ENCODE results near the gene PARS2.

The PARS2 gene

GRCh38 chr1:54767526-54767925 lies 3.2 kb upstream of the PARS2 start:
- H3K36me3 ChIP-seq (replicated peaks; ENCODE audit: insufficient read depth, low read length): no peaks in the 10 kb centered on the region
- no peak overlapping the region for H2AFZ ChIP-seq (ENCODE audit: low read length)
- no peak for TF ChIP-seq EZH2phosphoT487 (IDR thresholded peaks at IDR 0.05; ENCODE audit: low read length)
- no peak for TF ChIP-seq EZH2 (optimal IDR thresholded peaks at IDR 0.05; ENCODE audit: low read depth, low read length)
- TF ChIP-seq CTCF (IDR thresholded peaks at IDR 0.05; ENCODE audit: low read length): no peak
- H3K9ac ChIP-seq (ENCODE audit: low read length): no peak overlapping the region
- peaks cover 11% of the 10 kb centered on the region for H3K79me2 ChIP-seq (ENCODE audit: low read length)
- H3K4me3 ChIP-seq (ENCODE audit: low read length): no peak overlapping the region
- DNase-seq: no peak
- no peaks in the 10 kb centered on the region for H3K27me3 ChIP-seq (replicated peaks; ENCODE audit: insufficient read depth, low read length)
- H3K9me2 ChIP-seq (replicated peaks; ENCODE audit: insufficient read depth, low read length): no peaks in the 10 kb centered on the region
- H3K27ac ChIP-seq (ENCODE audit: low read length): no peak overlapping the region
- no peaks in the 10 kb centered on the region for H3K4me1 ChIP-seq (ENCODE audit: low read length)
- no peaks in the 10 kb centered on the region for H3F3A ChIP-seq (ENCODE audit: insufficient read depth, low read length)
- H3K4me2 ChIP-seq (ENCODE audit: low read depth, low read length): no peak overlapping the region
- H4K20me1 ChIP-seq (ENCODE audit: insufficient read depth, low read length): no peaks in the 10 kb centered on the region
- no peaks in the 10 kb centered on the region for H3K9me3 ChIP-seq (replicated peaks; ENCODE audit: insufficient read depth, low read length)

- no peaks in the 10 kb centered on the region for H3K4me1 ChIP-seq (ENCODE audit: low read length)
- H3K27me3 ChIP-seq (replicated peaks; ENCODE audit: insufficient read depth, low read length): no peaks in the 10 kb centered on the region
- no peak overlapping the region for H3K27ac ChIP-seq (ENCODE audit: low read length)
- H3K79me2 ChIP-seq (ENCODE audit: low read length): peaks cover 11% of the 10 kb centered on the region
- H3K9me2 ChIP-seq (replicated peaks; ENCODE audit: insufficient read depth, low read length): no peaks in the 10 kb centered on the region
- H4K20me1 ChIP-seq (ENCODE audit: insufficient read depth, low read length): no peaks in the 10 kb centered on the region
- H3K9me3 ChIP-seq (replicated peaks; ENCODE audit: insufficient read depth, low read length): no peaks in the 10 kb centered on the region
- no peak overlapping the region for H2AFZ ChIP-seq (ENCODE audit: low read length)
- no peak overlapping the region for H3K4me3 ChIP-seq (ENCODE audit: low read length)
- H3F3A ChIP-seq (ENCODE audit: insufficient read depth, low read length): no peaks in the 10 kb centered on the region
- no peak for DNase-seq
- TF ChIP-seq EZH2phosphoT487 (IDR thresholded peaks at IDR 0.05; ENCODE audit: low read length): no peak
- no peak for TF ChIP-seq CTCF (IDR thresholded peaks at IDR 0.05; ENCODE audit: low read length)
- no peak overlapping the region for H3K9ac ChIP-seq (ENCODE audit: low read length)
- no peaks in the 10 kb centered on the region for H3K36me3 ChIP-seq (replicated peaks; ENCODE audit: insufficient read depth, low read length)
- H3K4me2 ChIP-seq (ENCODE audit: low read depth, low read length): no peak overlapping the region
Measured at GRCh38 chr1:54766726-54767125, 2.4 kb upstream of the PARS2 start.

- TF ChIP-seq CTCF (IDR thresholded peaks at IDR 0.05; ENCODE audit: low read length) (no peak), EZH2 (optimal IDR thresholded peaks at IDR 0.05; ENCODE audit: low read depth, low read length) (no peak), EZH2phosphoT487 (IDR thresholded peaks at IDR 0.05; ENCODE audit: low read length) (no peak)
- no peak for DNase-seq
- Histone ChIP-seq H3F3A (ENCODE audit: insufficient read depth, low read length) (no peaks in the 10 kb centered on the region), H4K20me1 (ENCODE audit: insufficient read depth, low read length) (no peaks in the 10 kb centered on the region), H3K79me2 (ENCODE audit: low read length) (peaks cover 11% of the 10 kb centered on the region), H3K27ac (ENCODE audit: low read length) (no peak overlapping the region), H3K36me3 (replicated peaks; ENCODE audit: insufficient read depth, low read length) (no peaks in the 10 kb centered on the region), H3K9ac (ENCODE audit: low read length) (peak overlapping the region; percentile 44; the same call in 1 of the 2 replicates), H2AFZ (ENCODE audit: low read length) (peak overlapping the region; percentile 75), H3K4me1 (ENCODE audit: low read length) (no peaks in the 10 kb centered on the region), H3K9me2 (replicated peaks; ENCODE audit: insufficient read depth, low read length) (no peaks in the 10 kb centered on the region), H3K4me3 (ENCODE audit: low read length) (peak overlapping the region; percentile 64), H3K27me3 (replicated peaks; ENCODE audit: insufficient read depth, low read length) (no peaks in the 10 kb centered on the region), H3K4me2 (ENCODE audit: low read depth, low read length) (peak overlapping the region; percentile 90), H3K9me3 (replicated peaks; ENCODE audit: insufficient read depth, low read length) (no peaks in the 10 kb centered on the region)
Measured at GRCh38 chr1:54764922-54765561, 719 bp upstream of the PARS2 start.

Data from MM.1S (cell line).